Activated CD8-positive, alpha-beta T cell treated with anti-CD3 and anti-CD28 coated beads for 36 hours (primary cell): ENCODE data around the gene ALKBH1. TPM values are rescaled to one million over a fixed set of nuclear protein-coding genes. Genes with fewer than 3 reads are reported as not detected.

ENCODE experiments used
- ATAC-seq: fragments of 200-7000 bp; cut with Tn5 transposase; one replicate; pipeline ENCODE4 v1.10.0; 2021; ENCODE audit warnings: mild to moderate bottlenecking, moderate library complexity
- CTCF ChIA-PET: fragments of 350-600 bp; sonication (Branson Sonifier 250); formaldehyde crosslinking; loops from one replicate; lab custom pipeline; 2021; ENCODE audit warnings: antibody characterized with exemption; lab: Charles Lee
- POLR2A ChIA-PET: fragments of 350-600 bp; sonication (Branson Sonifier 250); formaldehyde crosslinking; loops from one replicate; lab custom pipeline; 2021; ENCODE audit warnings: antibody characterized with exemption; lab: Charles Lee
- DNase-seq: peaks from one replicate; pipeline ENCODE4 v3.0.0-alpha.2; 2020
- H3K27ac Mint-ChIP-seq: one replicate; pipeline ENCODE4 v1.8.0; 2021; ENCODE audit warnings: mild to moderate bottlenecking, mixed read lengths
- H3K27me3 Mint-ChIP-seq: one replicate; pipeline ENCODE4 v1.8.0; 2021; ENCODE audit warnings: mixed read lengths
- H3K36me3 Mint-ChIP-seq: one replicate; pipeline ENCODE4 v1.8.0; 2021; ENCODE audit warnings: low read depth, mixed read lengths
- H3K4me1 Mint-ChIP-seq: one replicate; pipeline ENCODE4 v1.8.0; 2021; ENCODE audit warnings: low read depth, mixed read lengths
- H3K4me3 Mint-ChIP-seq: one replicate; pipeline ENCODE4 v1.8.0; 2021; ENCODE audit warnings: mild to moderate bottlenecking, moderate library complexity, mixed read lengths
- H3K9me3 Mint-ChIP-seq: one replicate; pipeline ENCODE4 v1.8.0; 2021; ENCODE audit warnings: mixed read lengths
- CTCF ChIP-seq: fragments of 200-600 bp; IDR thresholded peaks from one replicate; pipeline ENCODE4 v1.8.0; 2022; ENCODE audit warnings: antibody characterized with exemption, mild to moderate bottlenecking
- intact Hi-C: fragments of 100-400 bp; cut with micrococcal nuclease; formaldehyde crosslinking; loops from one replicate; pipeline ENCODE4 v1.10.0; 2022
- total RNA-seq, 2 experiments: library from RNA; stranded (reverse); gene quantifications; one replicate each; pipeline ENCODE4 v1.2.3, GENCODE V29; 2021

The ALKBH1 gene
- total RNA-seq, 2 experiments from 2014 or later: 16.3 to 18.0 TPM

- intact Hi-C loops: no loop called here
- Mint-ChIP-seq H3K4me1 (peaks cover 8% of the 10 kb centered on the region), H3K9me3 (no peaks in the 10 kb centered on the region), H3K27me3 (no peaks in the 10 kb centered on the region), H3K27ac (no peak overlapping the region), H3K4me3 (no peak overlapping the region), H3K36me3 (peaks cover 19% of the 10 kb centered on the region)
- POLR2A ChIA-PET: interaction anchor here (1.0 kb wide), 1 partner anchor 23 kb away, joined by 3 read pairs; no protein-coding TSS in a partner anchor
- ATAC-seq: no peak
- TF ChIP-seq CTCF: no peak
- CTCF ChIA-PET: no interaction called here
- no peak for DNase-seq
These were observed 26.3 kb downstream of the ALKBH1 start for GRCh38 chr14:77681196-77682157.

DNA sequence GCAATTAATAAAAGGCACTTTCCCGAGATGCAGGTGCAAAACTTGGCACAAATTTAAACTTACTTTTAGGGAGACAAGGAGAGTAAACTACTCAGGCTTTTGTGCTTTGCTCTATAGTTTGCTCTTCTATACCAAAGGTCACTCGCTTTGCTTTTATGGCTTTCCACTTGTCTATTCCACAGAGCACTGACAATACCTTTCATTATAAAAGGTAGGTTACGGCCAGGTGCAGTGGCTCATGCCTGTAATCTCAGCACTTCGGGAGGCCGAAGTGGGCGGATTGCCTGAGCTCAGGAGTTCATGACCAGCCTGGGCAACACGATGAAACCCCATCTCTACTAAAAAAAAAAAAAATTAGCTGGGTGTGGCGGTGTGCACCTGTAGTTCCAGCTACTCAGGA, 32.9 kb downstream of the ALKBH1 start:
- no peak for DNase-seq
- no peak for TF ChIP-seq CTCF
- peaks cover 33% of the 10 kb centered on the region for H3K36me3 Mint-ChIP-seq
- no peak for ATAC-seq
- H3K27me3 Mint-ChIP-seq: no peaks in the 10 kb centered on the region
- POLR2A ChIA-PET: interaction anchor here (0.6 kb wide), 1 partner anchor 35 kb away, joined by 3 read pairs; no protein-coding TSS in a partner anchor
- CTCF ChIA-PET: interaction anchor here (0.9 kb wide), 1 partner anchor 131 kb away, joined by 3 read pairs; no protein-coding TSS in a partner anchor
- intact Hi-C loops: no loop called here
- no peak overlapping the region for H3K4me3 Mint-ChIP-seq
- H3K9me3 Mint-ChIP-seq: no peaks in the 10 kb centered on the region
- no peak overlapping the region for H3K27ac Mint-ChIP-seq
- H3K4me1 Mint-ChIP-seq: no peaks in the 10 kb centered on the region

GRCh38 chr14:77673193-77673592, 34.6 kb downstream of the ALKBH1 start:
- no peak for TF ChIP-seq CTCF
- ATAC-seq: no peak
- POLR2A ChIA-PET: no interaction called here
- H3K27ac Mint-ChIP-seq: no peak overlapping the region
- H3K4me1 Mint-ChIP-seq: no peaks in the 10 kb centered on the region
- no peak for DNase-seq
- intact Hi-C loops: no loop called here
- H3K27me3 Mint-ChIP-seq: no peaks in the 10 kb centered on the region
- H3K4me3 Mint-ChIP-seq: no peak overlapping the region
- CTCF ChIA-PET: no interaction called here
- no peaks in the 10 kb centered on the region for H3K9me3 Mint-ChIP-seq
- H3K36me3 Mint-ChIP-seq: peaks cover 30% of the 10 kb centered on the region

- H3K27me3 Mint-ChIP-seq: no peaks in the 10 kb centered on the region
- ATAC-seq: no peak
- CTCF ChIA-PET: interaction anchor here (1.3 kb wide), 1 partner anchor 12 kb away, joined by 5 read pairs; no protein-coding TSS in a partner anchor
These were observed 40.5 kb downstream of the ALKBH1 start for GRCh38 chr14:77667331-77667730.

More at GRCh38 chr14:77667331-77667730, 40.5 kb downstream of the ALKBH1 start:
- Mint-ChIP-seq H3K4me1 (no peaks in the 10 kb centered on the region), H3K9me3 (no peaks in the 10 kb centered on the region), H3K4me3 (no peak overlapping the region), H3K27ac (no peak overlapping the region), H3K36me3 (peaks cover 2% of the 10 kb centered on the region)
- DNase-seq: no peak
- TF ChIP-seq CTCF: no peak
- intact Hi-C loops: no loop called here
- POLR2A ChIA-PET: no interaction called here
